ENCODE results near the gene CTIF.

GRCh38 chr18:48619016-48619415, 80.2 kb downstream of the CTIF start:
- no peak for TF ChIP-seq CTCF (IDR thresholded peaks at IDR 0.05)
- TF ChIP-seq POLR2A (IDR thresholded peaks at IDR 0.05): no peak
- no peak for TF ChIP-seq POLR2AphosphoS5 (IDR thresholded peaks at IDR 0.05)

All from transverse colon (tissue), 4 donors.